ENCODE data around the gene SNX18.

The SNX18 gene

GRCh38 chr5:54580997-54581811, 63.6 kb downstream of the SNX18 start:
- no peak for DNase-seq (ENCODE audit: low spot score)

- DNase-seq (ENCODE audit: low spot score): no peak
These were observed 64.4 kb downstream of the SNX18 start for GRCh38 chr5:54581831-54582548.

DNA sequence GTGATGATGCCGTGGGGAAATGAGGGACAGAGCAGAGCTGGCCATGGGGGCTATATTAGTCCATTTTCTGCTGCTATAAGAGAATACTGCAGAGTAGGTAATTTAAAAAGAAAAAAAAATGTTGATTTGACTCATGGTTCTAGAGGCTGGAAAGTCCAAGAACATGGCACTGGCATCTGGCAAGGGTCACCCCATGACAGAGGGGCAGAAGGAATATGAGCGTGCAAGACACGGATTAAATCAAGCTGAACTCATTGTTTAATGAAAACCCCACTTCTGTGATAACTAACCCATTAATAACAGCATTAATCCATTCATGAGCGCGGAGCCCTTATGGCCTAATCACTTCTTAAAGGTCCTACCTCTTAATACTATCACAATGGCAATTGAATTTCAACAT, 68.8 kb downstream of the SNX18 start:
- no peak for DNase-seq (ENCODE audit: low spot score)

- DNase-seq (ENCODE audit: low spot score): no peak
These were observed 72.2 kb downstream of the SNX18 start for GRCh38 chr5:54589786-54590185.

DNA sequence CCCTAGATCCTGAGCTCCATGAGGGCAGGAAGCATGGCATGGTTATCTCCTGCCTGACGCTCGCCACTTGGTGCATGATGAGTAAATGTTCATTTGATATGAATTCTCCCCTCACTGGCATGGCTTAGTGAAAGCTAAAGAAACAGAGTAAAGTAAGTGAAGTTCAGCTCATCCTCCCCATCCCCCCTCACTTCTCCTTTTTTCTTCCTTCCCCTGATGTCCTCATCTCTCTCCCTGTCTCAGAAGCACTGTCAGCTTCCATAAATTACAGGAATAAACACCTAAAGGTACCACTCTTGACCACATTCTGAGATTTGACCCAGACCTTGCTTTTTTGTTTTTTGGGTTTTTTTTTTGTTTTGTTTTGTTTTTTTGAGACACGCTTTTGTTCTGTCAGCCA, 73.3 kb downstream of the SNX18 start:
- DNase-seq (ENCODE audit: low spot score): no peak

- DNase-seq (ENCODE audit: low spot score): no peak
These were observed 76.2 kb downstream of the SNX18 start for GRCh38 chr5:54593779-54594178.

- no peak for DNase-seq (ENCODE audit: low spot score)
These were observed 76.6 kb downstream of the SNX18 start for GRCh38 chr5:54594181-54594580.

DNA sequence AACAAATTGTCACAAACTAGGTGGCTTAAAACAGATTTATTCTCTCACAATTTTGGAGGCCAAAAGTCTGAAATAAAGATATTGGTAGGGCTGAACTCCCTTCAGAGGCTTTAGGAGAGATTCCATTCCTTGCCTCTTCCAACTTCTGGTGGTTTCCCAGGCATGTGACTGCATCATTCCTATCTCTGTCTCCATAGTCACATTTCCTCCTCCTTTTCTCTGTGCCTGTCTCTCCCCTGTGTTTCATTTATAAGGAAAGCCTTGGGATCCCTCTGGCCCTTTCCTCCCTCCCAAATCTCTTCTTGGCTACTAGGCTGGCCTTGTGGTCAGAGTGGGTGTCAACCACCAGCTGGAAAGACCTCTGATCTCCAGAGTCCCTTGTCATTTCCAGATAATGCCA, 78.2 kb downstream of the SNX18 start:
- no peak for DNase-seq (ENCODE audit: low spot score)
